Measurements from ENCODE around the gene AEBP1. TPM values are rescaled to one million over a fixed set of nuclear protein-coding genes. Genes with fewer than 3 reads are reported as not detected.

AEBP1 gene
- total and polyA plus RNA-seq, 9 donors: 137 to 563 (median 283) TPM

- no peaks in the 10 kb centered on the region for H3K36me3 ChIP-seq
- peak in 2 of 5 donors; percentile 19 to 30 for DNase-seq
- no peaks in the 10 kb centered on the region for H3K27me3 ChIP-seq
- WGBS, 3 donors: 90 to 91% (median 91%) methylated on average over 30 of the region's 30 CpGs
- peaks cover 3% of the 10 kb centered on the region for H3K4me1 ChIP-seq (ENCODE audit: insufficient read depth)
- H3K9me3 ChIP-seq: no peaks in the 10 kb centered on the region
- TF ChIP-seq POLR2A (IDR thresholded peaks at IDR 0.05) (no peak), EP300 (IDR thresholded peaks at IDR 0.05) (no peak), CTCF (IDR thresholded peaks at IDR 0.05) (no peak)
- intact Hi-C loops (cut with DNase I): loop anchor here in 1 of 4 donors (10.0 kb wide), 1 partner anchor 137 kb away; no protein-coding TSS in a partner anchor
- H3K4me3 ChIP-seq: no peak overlapping the region
- H3K27ac ChIP-seq: no peak overlapping the region
Measured at GRCh38 chr7:44057849-44058758, 46.0 kb upstream of the AEBP1 start.

- TF ChIP-seq EP300 (IDR thresholded peaks at IDR 0.05) (no peak), CTCF (IDR thresholded peaks at IDR 0.05) (no peak), POLR2A (IDR thresholded peaks at IDR 0.05) (no peak)
- no peaks in the 10 kb centered on the region for H3K36me3 ChIP-seq
- peaks cover 3% of the 10 kb centered on the region for H3K4me1 ChIP-seq (ENCODE audit: insufficient read depth)
- H3K9me3 ChIP-seq: no peaks in the 10 kb centered on the region
- intact Hi-C loops (cut with DNase I): loop anchor here in 1 of 4 donors (10.0 kb wide), 1 partner anchor 136 kb away; no protein-coding TSS in a partner anchor
- WGBS, 3 donors: 89 to 95% (median 91%) methylated on average over 7 of the region's 7 CpGs
- no peak overlapping the region for H3K4me3 ChIP-seq
- H3K27ac ChIP-seq: no peak overlapping the region
- H3K27me3 ChIP-seq: no peaks in the 10 kb centered on the region
- peak in 2 of 5 donors; percentile 7 to 13 for DNase-seq
Measured at GRCh38 chr7:44058759-44059218, 45.4 kb upstream of the AEBP1 start.

DNA sequence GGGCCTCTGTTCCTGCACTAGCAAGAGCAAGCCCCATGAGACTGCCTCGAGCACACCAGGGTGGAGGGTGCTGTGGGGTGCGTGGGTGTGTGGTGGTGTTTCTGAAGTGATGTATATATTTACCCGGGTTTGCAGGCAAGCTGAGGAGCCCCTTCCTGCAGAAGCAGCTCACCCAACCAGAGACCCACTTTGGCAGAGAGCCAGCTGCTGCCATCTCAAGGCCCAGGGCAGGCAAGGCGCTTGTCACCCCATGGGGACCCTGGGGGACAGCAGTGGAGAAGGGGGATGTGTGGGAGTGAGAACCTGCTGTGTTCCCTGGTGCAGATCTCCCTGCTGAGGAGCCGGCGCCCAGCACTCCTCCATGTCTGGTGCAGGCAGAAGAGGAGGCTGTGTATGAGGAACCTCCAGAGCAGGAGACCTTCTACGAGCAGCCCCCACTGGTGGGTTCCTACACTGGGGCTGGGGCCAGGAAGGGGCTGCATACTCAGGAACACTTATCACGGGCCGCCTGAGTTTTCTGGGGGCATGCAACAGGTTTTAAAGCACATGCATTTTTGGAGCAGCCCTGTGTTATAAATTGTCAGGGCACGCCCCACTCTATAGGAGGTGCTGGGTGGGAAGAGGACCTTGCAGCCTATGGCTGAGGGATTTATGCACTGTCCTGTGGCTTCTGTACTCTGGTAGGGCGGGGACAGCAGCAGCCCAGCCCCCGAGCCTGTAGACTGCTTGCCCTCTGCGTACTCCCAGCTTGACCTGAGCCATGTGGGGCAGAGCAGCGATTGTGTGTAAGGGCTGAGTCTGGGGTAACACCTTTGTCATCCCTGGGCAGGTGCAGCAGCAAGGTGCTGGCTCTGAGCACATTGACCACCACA is 44.7 kb upstream of the AEBP1 start:
- DNase-seq: peak in 3 of 5 donors; percentile 8 to 41 (median 36)
- no peaks in the 10 kb centered on the region for H3K36me3 ChIP-seq
- H3K27me3 ChIP-seq: no peaks in the 10 kb centered on the region
- TF ChIP-seq POLR2A (IDR thresholded peaks at IDR 0.05) (no peak), CTCF (IDR thresholded peaks at IDR 0.05) (no peak), EP300 (IDR thresholded peaks at IDR 0.05) (no peak)
- H3K27ac ChIP-seq: no peak overlapping the region
- WGBS, 3 donors: 87 to 94% (median 87%) methylated on average over 14 of the region's 14 CpGs
- H3K4me1 ChIP-seq (ENCODE audit: insufficient read depth): peaks cover 3% of the 10 kb centered on the region
- H3K4me3 ChIP-seq: no peak overlapping the region
- intact Hi-C loops (cut with DNase I): loop anchor here in 1 of 4 donors (10.0 kb wide), 1 partner anchor 135 kb away; no protein-coding TSS in a partner anchor
- H3K9me3 ChIP-seq: no peaks in the 10 kb centered on the region
